ENCODE results near the gene C3orf38. TPM values are rescaled to one million over a fixed set of nuclear protein-coding genes. Genes with fewer than 3 reads are reported as not detected.
"Not testable (repeated sequence)": the region's sequence is repeated elsewhere in the genome, so short reads cannot be mapped to it uniquely, and the experiment has no call there.

Gene C3orf38
- 10 to 100 TPM; 19.8 to 22.9 TPM for total RNA-seq
- long read RNA-seq, donor 1, transcript C3orf38-201 (3 exons, 2,633 nt) = major isoform, 7 of 8 reads
- long read RNA-seq, donor 1, partial matches to known transcripts = 0 of 8 reads
- long read RNA-seq, donor 1, other reads (novel, unspliced or antisense) = 1 of 8 reads
- long read RNA-seq, donor 2, transcript C3orf38-201 (3 exons, 2,633 nt) = major isoform, 16 of 20 reads
- long read RNA-seq, donor 2, partial matches to known transcripts = 0 of 20 reads
- long read RNA-seq, donor 2, other reads (novel, unspliced or antisense) = 4 of 20 reads

- intact Hi-C loops (cut with DNase I) = no loop called here
- peak; percentile 96 for DNase-seq (ENCODE audit: low spot score)
Measured at GRCh38 chr3:88149509-88150362, at the start of gene C3orf38. TSS of gene C3orf38 (plus strand) at chr3:88149959. CDS start at chr3:88150053, 94 bp downstream.

- intact Hi-C loops (cut with DNase I) = no loop called here
- no peak for DNase-seq (ENCODE audit: low spot score)
Measured at GRCh38 chr3:88101142-88101541, 48.6 kb upstream of the C3orf38 start.

GRCh38 chr3:88105325-88105724 lies 44.4 kb upstream of the C3orf38 start:
- intact Hi-C loops (cut with DNase I) = no loop called here
- no peak for DNase-seq (ENCODE audit: low spot score)

GRCh38 chr3:88112289-88112688 lies 37.5 kb upstream of the C3orf38 start:
- no peak for DNase-seq (ENCODE audit: low spot score)

DNA sequence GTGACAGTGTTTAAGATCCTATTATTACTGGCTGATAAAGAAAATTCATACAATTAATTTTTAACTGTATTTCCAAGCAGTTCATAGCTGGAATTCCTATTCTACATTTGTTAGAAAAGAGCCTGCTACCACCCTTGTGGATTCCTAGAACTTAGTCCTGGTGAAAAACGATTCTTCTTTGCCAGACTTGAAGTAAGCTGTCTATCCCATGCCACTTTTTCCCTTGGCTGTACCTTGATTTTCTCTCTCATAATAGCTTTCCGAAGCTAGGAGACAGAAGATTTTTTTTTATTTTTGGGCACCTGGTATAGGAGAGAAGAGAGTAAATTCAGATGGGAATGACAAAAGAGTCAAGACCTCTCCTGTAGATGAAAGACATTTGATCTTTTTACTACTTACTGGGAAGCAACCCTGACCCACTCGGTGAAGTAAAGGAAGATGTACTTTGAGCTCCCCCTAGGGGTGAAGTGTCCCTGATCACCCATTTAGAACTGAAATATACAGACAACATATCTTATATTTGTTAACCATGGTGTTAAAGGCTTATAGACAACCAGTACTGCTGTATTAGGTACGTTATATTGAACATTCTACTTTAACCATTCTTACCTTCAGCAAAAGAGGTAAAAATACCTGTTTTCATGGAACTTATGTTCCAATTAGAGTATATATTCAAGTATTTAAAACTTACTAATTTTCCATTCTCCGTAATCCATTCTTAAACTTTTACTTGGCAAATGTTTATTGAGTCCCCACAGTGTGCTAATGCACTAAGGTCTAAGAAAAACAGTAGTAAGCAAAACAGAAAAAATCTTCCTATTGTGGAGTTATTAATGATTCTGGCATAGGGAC lies 36.2 kb upstream of the C3orf38 start:
- no peak for DNase-seq (ENCODE audit: low spot score)
- intact Hi-C loops (cut with DNase I) = no loop called here

More at GRCh38 chr3:88112289-88112688, 37.5 kb upstream of the C3orf38 start:
- intact Hi-C loops (cut with DNase I) = no loop called here

DNA sequence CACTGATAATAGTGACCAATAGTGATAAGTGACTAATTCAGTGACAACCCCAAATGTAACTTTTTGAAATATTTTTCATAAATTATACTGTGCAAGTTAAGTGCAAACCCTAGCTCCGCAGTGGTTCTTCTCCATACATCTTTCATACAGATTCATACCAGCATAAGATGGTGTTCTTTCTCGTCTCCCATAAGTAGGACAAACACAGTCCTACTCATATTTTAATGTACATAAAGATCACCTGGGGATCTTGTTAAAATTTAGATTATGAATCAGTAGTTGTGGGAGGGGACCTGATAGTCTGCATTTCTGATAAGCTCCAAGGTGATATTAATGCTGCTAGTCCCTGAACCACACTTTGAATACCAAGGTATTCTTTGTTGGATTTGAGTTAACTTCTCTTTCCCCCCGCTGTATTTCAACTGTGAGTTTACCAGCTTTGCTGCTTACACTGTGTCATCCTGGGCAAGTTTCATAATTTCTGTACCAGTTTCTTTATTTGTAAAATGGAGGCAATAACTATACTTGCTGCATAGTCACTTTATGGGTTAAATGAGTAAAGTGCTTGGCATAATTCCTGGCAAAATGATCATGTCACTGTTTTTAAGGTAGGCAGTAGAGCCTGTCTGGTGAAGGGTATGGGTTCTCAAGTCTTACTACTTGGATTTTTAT lies 34.7 kb upstream of the C3orf38 start:
- intact Hi-C loops (cut with DNase I) = no loop called here
- no peak for DNase-seq (ENCODE audit: low spot score)

GRCh38 chr3:88117683-88118082 lies 32.1 kb upstream of the C3orf38 start:
- intact Hi-C loops (cut with DNase I) = no loop called here
- DNase-seq (ENCODE audit: low spot score) = no peak

GRCh38 chr3:88118603-88119002 lies 31.2 kb upstream of the C3orf38 start:
- intact Hi-C loops (cut with DNase I); DNase-seq (ENCODE audit: low spot score): not testable (repeated sequence)

DNA sequence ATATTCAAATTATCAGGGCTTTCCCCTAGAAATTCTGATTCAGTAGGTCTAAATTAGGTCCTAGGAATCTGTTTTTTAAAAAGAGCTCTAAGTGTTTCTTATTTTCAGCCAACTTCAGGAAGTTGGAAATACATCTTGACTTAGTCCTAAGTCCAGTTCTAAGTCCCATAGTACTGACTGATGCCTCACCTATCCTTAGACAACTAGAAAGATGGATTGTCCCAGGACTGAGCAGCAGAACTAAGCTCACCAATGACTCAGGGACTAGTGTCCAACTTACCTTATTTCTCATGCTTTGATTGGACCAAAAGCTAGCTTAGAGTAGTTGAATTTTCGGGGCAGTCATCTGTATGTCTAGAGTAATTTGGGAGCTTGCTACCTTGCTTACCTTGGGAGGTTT lies 26.2 kb upstream of the C3orf38 start:
- intact Hi-C loops (cut with DNase I) = no loop called here
- DNase-seq (ENCODE audit: low spot score) = no peak

DNA sequence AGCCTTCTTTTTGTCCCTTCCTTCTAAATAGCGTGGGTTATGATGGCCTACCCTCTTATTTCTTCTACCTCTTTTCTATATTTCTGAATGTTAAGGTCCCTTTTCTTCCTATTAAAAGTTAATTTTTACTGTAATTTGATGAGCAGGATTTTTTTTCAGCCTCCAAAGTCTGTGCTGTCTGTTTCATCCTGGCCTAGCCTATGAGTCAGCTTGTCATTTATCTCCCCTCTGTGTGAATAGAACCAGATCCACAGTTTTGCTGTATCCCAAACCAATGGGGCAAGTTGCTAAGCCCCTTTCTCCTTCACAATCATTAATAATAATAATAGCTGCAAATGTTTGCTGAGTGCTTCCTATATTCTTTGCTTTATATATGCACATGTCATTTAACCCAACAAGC lies 18.1 kb upstream of the C3orf38 start:
- no peak for DNase-seq (ENCODE audit: low spot score)
- intact Hi-C loops (cut with DNase I) = no loop called here

DNA sequence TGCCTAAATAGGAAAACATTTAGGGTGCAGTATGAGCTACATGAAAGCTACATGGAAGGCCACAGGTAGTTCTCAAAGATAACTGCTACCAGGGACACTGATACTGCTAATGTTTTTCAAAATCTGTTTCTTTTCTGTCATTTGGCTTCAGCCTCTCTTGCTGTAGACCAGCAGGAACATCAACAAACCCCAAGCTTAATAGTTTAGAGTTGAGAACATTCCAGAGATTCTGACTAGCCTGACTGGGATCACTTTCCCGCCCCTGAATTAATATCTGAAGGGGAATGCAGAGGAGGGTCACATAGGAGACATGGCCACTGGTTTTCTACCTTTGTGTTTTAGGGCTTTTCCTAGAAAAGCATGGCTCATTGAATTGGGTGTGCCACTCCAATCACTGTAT lies 16.9 kb upstream of the C3orf38 start:
- intact Hi-C loops (cut with DNase I) = no loop called here
- no peak for DNase-seq (ENCODE audit: low spot score)

DNA sequence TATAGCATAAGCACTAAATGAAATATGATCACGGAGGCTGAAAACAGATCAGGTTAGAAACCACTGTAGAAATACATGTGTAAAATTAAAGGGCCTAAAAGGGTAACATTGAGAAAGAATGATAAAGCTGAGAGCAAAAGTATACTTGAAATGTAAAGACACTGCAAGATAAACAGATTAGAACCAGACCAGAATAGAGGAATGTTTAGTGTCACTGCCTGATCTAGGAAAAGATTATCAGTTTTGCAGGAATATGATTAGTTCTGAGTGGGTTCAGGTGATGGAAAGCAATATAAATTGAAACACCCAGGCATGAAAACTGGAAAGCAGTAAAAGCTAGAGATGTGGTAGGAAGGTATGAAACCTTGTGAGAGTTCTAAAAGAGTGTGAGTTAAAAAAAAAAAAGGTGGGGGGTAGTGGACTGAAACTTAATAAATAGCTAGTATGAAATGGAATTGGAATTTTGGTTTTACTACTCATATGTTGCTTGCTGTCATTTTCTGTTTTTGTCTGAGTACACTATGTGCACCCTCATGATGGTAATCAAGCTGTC lies 16.0 kb upstream of the C3orf38 start:
- intact Hi-C loops (cut with DNase I) = no loop called here
- DNase-seq (ENCODE audit: low spot score) = no peak

DNA sequence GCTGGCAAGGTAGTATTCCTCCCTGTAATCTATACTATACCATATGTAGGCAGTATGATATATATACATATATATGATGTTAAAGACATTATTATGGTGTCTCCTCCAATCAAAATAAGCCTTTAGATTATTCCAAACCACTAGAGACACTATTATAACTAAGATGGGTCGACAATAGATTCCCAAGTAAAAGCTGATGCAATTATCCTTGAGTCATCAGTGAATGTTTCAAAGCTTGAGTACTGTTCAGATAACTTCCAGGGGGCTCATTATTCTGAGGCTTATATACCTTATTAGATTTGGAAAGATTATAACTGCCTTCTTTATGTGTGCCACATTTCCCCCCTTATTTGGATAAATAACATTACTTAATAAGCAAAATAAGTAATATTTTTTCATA lies 11.9 kb upstream of the C3orf38 start:
- no peak for DNase-seq (ENCODE audit: low spot score)
- intact Hi-C loops (cut with DNase I) = no loop called here

DNA sequence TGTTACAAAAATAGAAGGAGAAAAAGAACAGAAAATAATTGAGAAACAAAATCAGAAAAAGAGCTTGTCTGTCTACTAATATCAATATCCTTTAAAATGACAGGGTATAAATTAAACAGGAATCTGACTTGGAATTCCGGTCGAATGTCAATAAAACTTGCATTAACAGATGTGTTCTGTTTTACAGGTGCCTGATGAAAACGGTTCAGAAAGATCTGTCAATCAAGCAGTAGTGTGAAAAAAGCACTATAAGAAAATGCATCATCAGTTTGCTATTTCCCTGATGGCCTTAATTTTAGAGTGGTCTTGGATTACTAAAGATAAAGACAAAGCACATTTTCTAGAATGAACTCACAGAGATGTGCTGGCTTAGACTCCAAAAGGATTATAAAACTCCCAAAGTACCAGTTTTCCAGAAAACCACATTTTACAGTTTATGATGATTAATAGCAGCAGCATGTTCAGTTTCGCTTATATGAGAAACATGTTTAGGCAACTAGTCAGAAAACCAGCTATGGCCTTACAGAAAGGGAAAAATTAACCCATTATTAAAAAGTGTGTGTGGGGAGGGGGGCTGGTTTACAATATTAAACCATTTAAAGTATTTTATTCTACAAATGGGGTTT lies 8.2 kb upstream of the C3orf38 start:
- DNase-seq (ENCODE audit: low spot score) = no peak
- intact Hi-C loops (cut with DNase I) = no loop called here

GRCh38 chr3:88142094-88142624 lies 7.6 kb upstream of the C3orf38 start:
- intact Hi-C loops (cut with DNase I) = no loop called here
- DNase-seq (ENCODE audit: low spot score) = no peak

GRCh38 chr3:88147261-88147660 lies 2.5 kb upstream of the C3orf38 start:
- intact Hi-C loops (cut with DNase I) = no loop called here
- no peak for DNase-seq (ENCODE audit: low spot score)

DNA sequence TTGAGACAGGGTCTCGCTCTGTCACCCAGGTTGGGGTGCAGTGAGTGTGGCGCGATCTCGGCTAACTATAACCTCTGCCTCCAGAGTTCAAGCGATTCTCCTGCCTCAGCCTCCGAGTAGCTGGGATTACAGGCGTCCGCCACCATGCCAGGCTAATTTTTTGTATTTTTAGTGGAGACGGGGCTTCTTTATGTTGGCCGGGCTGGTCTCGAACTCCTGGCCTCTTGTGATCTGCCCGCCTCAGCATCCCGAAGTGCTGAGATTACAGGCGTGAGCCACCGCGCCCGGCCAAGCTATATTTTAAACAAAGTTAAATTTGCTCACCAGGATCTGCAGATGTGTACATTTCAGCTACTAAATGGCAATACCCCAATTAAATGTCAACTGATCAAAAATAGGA lies 1.1 kb upstream of the C3orf38 start:
- no peak for DNase-seq (ENCODE audit: low spot score)
- intact Hi-C loops (cut with DNase I) = no loop called here

- intact Hi-C loops (cut with DNase I) = no loop called here
- peak; percentile 74 for DNase-seq (ENCODE audit: low spot score)
Measured at GRCh38 chr3:88149101-88149508, 654 bp upstream of the C3orf38 start.
